ENCODE data around the gene PITPNM3. TPM values are rescaled to one million over a fixed set of nuclear protein-coding genes. Genes with fewer than 3 reads are reported as not detected.
"Not testable (repeated sequence)": the region's sequence is repeated elsewhere in the genome, so short reads cannot be mapped to it uniquely, and the experiment has no call there.

PITPNM3 gene
- total RNA-seq, result 0.72 and 0.78 TPM in 2 replicates
- 3.2 TPM for polyA plus RNA-seq (2012)

DNA sequence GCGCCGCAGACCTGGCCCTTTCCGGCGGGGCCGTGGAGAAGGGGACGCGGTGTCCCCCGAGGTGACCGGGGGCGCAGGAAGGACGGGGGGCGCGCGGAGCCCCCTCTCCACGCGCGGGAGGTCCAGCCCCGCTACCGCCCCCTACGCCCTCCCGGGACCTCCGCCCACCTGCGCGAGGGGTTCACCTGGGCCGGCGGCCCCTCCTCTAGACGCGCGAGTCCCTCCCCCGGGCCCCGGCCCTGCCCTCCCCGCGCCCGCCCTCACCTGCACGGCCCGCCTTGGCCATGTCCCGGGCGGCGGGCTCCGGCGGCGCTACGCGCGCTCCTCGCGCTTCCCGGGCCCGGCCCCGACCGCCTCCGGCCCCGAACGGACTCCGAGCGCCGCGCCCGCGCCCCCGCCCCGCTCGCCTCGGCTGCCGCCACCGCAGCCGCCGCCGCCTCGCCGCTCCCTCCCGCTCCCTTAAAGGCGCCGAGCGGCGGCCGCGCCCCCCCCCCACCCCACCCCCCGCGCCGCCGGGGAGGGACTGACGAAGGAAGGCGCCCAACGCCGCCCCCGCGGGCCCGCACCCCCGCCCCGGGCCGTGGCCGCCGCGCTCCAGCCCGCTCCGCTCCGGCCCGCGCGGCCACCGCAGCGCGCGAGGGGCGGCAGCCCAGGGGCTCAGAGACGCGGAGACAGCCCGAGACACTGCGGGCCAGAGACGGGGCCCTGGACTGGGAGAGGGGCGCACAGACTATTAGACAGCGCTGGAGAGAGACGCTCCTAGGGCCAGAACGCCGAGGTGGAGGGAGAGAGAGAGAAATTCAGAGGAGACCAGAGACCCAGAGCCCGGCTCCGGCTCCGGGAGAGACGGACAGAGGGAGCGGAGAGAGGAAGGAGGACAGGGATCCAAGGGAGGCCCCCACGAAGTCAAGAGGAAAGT, at the start of gene PITPNM3:
PITPNM3 (minus strand) TSS at position 435 of the 919 bp plus-strand sequence; CDS start at position 286, 149 bp downstream.
- DNase-seq (ENCODE audit: low read depth), result no peak

DNA sequence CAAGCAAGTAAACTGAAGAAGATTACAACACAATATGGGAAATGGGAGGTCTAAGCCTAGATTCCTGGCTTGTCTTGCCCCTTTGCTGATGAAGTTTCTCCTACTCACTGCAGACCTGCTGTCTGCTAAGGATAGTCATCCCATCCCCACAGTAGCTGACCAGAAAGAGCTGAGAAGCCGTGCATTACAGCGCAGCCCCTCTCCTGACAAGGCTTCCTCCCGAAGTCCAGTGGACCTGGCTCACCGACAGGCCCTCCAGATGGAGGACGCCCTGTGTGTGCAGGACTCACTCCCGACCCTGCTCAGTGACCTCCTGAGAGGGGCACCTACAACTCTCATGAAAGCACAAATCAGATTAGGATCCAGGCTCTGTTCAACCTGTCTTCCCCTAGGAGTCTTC, 48.8 kb upstream of the PITPNM3 start:
- DNase-seq (ENCODE audit: low read depth), result no peak

GRCh38 chr17:6603744-6604325, 47.5 kb upstream of the PITPNM3 start:
- DNase-seq (ENCODE audit: low read depth), result peak; percentile 10

DNA sequence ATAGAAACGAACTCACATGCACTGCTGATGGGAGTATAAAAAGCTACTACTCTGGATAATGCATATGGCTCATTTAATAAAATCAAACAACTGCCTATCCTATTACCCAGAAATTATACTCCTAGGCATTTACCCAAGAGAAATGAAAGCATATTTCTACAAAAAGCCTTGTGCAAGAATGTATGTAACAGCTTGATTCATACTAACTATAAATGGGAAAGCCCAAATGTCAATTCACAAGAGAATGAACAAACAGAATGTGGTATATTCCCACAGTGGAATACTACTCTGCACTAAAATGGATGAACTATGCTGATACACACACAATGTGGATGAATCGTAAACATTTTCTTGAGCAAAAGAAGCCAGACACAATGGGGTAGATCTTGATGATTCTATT, 45.8 kb upstream of the PITPNM3 start:
- no peak for DNase-seq (ENCODE audit: low read depth)

GRCh38 chr17:6599364-6599763, 43.0 kb upstream of the PITPNM3 start:
- no peak for DNase-seq (ENCODE audit: low read depth)

DNA sequence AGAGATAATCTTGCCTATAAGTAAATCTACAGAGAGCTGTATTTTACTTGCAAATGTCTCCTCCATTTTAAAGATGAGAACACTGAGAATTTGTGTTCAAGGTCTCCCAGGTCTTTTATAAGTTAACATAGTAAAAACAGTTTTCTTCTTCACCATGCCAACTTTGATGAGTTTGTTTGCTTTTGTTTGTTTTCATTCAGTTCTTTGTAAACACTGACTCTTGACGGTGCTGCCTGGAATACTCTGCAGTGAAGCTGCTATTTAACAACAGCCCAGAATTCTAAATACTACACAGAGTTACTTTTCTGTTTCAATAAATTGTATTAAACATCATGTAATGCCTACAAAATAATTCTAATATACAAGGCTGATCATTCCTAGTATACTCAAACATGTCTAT, 41.4 kb upstream of the PITPNM3 start:
- no peak for DNase-seq (ENCODE audit: low read depth)

DNA sequence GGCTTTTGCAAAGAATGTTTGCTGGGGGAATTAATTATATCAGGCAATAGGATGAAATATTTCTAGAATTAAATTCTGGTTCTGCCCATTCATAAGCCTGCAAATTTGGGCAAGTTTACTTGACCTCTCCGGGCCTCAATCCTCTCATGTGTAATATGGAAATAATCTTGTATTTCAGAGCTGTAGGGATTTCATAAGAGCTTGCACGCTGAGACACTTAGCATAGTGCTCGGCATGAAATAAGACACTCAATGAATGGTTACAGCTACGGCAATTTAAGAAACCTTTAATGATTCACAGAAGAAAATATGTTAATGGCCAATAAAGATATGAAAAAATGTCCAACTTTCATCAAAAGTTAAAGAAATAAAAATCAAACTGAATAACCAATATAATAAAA, 40.6 kb upstream of the PITPNM3 start:
- DNase-seq (ENCODE audit: low read depth), result peak; percentile 14

GRCh38 chr17:6596511-6596910, 40.2 kb upstream of the PITPNM3 start:
- no peak for DNase-seq (ENCODE audit: low read depth)

- peak; percentile 82 for DNase-seq (ENCODE audit: low read depth)
These were observed 39.7 kb upstream of the PITPNM3 start for GRCh38 chr17:6596081-6596480.

- DNase-seq (ENCODE audit: low read depth), result not testable (repeated sequence)
These were observed 37.0 kb upstream of the PITPNM3 start for GRCh38 chr17:6593371-6593770.

DNA sequence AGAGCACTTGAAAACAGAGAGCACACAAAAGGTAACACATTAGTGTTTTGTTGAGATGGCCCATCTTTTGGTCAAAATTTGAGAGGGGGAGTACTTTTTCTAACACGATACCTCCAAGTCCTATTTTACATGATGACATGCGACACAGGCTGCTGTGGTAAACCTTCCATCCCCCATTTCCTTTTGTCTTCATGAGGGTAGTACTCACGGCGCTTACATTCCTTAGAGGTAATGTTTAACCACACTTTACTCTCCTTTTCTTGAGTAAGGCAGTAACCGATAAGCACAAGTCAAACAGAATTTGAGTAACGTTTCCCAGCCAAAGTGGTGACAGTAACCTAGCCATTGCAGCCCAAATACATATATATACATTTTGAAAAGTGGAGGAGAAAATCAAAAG, 35.8 kb upstream of the PITPNM3 start:
- DNase-seq (ENCODE audit: low read depth), result no peak

DNA sequence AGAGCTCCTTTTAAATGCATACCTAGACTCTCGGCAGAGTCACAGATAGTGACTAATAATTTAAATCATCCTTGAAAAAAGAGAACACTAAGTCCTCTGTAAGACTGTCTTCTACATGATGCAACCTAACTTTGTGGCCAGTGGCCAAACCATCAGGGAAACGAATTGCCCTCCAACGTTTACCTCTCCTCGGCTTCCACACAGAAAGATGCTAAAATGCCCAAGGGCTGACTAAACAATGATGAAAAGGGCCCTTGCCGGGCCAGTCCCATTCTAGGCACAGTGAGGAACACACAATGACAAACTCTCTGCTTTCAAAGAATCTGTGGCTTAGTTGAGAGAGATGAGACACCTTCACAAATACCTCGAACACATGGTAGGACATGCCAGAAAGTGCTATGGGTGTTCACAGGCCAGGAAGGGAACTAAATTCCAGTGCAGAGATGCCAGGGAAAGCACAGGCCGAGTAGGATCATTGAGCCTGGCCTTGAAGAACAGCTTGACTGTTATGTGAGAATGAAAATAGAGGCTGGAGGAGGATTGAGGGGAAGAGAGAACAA, 35.3 kb upstream of the PITPNM3 start:
- peak; percentile 25 for DNase-seq (ENCODE audit: low read depth)

DNA sequence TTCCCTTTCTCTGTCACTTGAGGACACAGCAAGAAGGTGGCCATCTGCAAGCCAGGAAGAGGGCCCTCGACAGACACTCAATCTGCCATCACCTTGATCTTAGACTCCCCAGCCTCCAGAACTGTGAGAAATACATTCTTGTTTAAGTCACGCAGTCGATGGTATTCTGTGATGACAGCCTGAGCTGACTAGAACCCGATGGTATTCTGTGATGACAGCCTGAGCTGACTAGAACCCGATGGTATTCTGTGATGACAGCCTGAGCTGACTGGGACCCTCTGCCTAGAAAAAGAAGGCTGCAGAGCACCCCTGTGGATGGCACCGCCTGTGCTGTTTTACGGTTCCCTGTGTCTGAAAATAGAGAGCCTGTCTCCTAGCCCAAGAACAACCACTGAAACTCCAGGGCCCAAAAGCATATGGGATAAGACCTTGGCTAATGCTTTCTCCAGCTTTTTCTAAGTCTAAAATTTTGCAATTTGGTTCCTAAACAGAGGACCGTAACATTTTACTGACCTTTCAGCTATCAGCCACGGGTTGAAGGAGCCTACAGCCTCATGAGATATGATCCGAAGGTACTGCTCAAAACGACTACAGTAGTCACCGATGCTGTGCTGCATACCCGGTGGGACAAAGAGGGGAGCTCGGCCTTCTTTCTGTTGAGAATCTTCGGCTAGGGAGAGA, 33.1 kb upstream of the PITPNM3 start:
- DNase-seq (ENCODE audit: low read depth), result no peak

- DNase-seq (ENCODE audit: low read depth), result no peak
These were observed 31.8 kb upstream of the PITPNM3 start for GRCh38 chr17:6588165-6588564.

- no peak for DNase-seq (ENCODE audit: low read depth)
These were observed 31.0 kb upstream of the PITPNM3 start for GRCh38 chr17:6587310-6587709.

DNA sequence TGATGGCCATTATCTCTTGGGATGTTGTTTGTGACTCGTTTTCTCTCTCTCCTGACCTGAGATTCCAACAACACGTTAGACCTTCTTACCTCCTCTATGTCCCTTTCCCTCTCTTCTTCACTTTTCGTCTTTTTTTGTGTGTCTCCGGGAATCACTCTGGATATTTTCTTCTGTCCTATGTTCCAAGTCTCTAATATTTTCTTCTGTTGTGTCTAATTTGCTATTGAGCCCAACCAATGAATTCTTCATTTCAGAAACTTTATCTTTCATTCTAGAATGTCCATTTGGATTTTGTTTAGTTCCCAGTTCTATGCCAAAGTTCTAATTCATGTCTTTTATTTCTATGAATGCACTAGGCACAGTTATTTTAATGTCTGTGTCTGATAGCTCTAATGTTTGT, 27.1 kb upstream of the PITPNM3 start:
- DNase-seq (ENCODE audit: low read depth), result no peak

DNA sequence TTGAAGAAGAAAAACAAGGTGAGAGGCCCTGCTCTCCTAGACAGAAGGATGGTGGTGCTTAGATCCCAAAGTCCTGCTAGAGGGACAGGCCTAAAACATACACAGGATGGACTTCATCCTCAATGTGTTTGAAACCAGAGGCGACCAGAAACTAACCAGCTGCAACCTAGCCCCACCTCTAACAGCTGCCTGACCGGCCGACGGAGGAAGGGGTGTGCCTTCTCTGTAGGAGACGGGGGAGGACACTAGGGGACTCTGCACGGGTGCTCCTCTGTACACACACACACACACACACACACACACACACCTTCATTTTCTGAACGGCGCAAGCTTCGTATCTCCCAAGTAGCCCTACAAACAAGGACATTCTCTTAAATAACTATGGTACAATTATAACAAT, 24.3 kb upstream of the PITPNM3 start:
- DNase-seq (ENCODE audit: low read depth), result no peak

GRCh38 chr17:6578491-6578890, 22.1 kb upstream of the PITPNM3 start:
- DNase-seq (ENCODE audit: low read depth), result no peak

DNA sequence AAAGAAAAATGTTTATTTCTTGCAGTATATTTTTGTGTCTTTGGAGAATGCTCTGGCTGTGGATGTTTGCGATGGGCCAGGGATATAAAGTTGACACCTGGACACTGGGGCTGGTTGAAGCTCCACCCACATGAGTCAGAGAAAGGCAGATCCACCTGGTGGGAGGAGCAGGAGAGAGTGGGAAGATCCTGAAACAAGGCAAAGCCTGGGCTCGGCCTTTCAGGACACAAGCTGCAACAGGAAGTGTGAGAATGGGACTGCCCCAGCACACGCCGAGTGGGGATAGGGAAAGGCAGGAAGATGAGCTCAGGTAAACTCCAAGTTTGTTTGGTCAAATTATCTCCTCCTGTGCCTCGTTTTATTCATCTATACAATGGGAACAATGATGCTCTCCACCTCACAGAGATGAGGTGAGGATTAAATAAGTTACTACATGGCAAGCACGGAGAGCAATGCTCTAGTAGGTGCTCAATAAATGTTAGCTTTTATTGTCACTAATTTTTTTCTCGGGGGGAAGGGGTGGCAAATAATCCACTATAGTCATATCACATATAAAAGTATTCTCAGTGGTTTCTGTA, 21.4 kb upstream of the PITPNM3 start:
- no peak for DNase-seq (ENCODE audit: low read depth)

GRCh38 chr17:6576038-6576785, 19.9 kb upstream of the PITPNM3 start:
- DNase-seq (ENCODE audit: low read depth), result no peak

DNA sequence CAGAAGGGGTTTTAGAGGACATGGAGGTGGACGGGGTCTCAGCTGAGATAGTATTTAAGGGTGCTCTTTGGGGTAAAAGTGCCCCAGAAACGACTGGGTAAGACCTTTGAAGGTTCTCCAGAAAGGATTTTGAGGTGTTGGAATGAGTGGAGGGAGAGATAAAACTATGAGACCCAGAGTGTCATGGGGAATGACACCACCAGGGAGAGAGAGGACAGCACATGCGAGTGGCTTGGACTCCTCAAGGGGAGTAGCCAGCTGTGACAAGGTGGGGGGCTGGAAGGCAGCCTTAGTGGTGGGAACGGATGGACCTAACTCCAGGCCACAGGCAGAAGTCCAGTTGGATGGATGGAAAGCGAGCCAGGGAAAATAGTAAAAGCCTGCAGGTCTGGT, 19.2 kb upstream of the PITPNM3 start:
- no peak for DNase-seq (ENCODE audit: low read depth)
